Putamen (tissue), 1 donor: ENCODE measurements around the gene MSH2.
"Not testable (repeated sequence)": the region's sequence is repeated elsewhere in the genome, so short reads cannot be mapped to it uniquely, and the experiment has no call there.

Experiments
- DNase-seq: peaks from one replicate; pipeline ENCODE4 v3.0.0-alpha.2; 2016; ENCODE audit warnings: low spot score

The MSH2 gene

GRCh38 chr2:47484396-47484795 is 81.4 kb downstream of the MSH2 start:
- no peak for DNase-seq

- DNase-seq: no peak
These were observed 82.2 kb downstream of the MSH2 start for GRCh38 chr2:47485177-47485576.

- DNase-seq: no peak
These were observed 82.9 kb downstream of the MSH2 start for GRCh38 chr2:47485751-47486300.

- no peak for DNase-seq
These were observed 84.0 kb downstream of the MSH2 start for GRCh38 chr2:47486841-47487497.

- DNase-seq: no peak
These were observed 84.5 kb downstream of the MSH2 start for GRCh38 chr2:47487498-47487875.

- no peak for DNase-seq
These were observed 86.1 kb downstream of the MSH2 start for GRCh38 chr2:47488870-47489584.

GRCh38 chr2:47490406-47490805 is 87.5 kb downstream of the MSH2 start:
- no peak for DNase-seq

- no peak for DNase-seq
These were observed 90.5 kb downstream of the MSH2 start for GRCh38 chr2:47493317-47494035.

GRCh38 chr2:47494267-47495130 is 91.5 kb downstream of the MSH2 start:
- no peak for DNase-seq

GRCh38 chr2:47497843-47498460 is 95.0 kb downstream of the MSH2 start:
- DNase-seq: no peak

- no peak for DNase-seq
These were observed 96.1 kb downstream of the MSH2 start for GRCh38 chr2:47499093-47499492.

- DNase-seq: no peak
These were observed 96.8 kb downstream of the MSH2 start for GRCh38 chr2:47499621-47500309.

GRCh38 chr2:47501374-47502200 is 98.6 kb downstream of the MSH2 start:
- no peak for DNase-seq

GRCh38 chr2:47502498-47502897 is 99.5 kb downstream of the MSH2 start:
- not testable (repeated sequence) for DNase-seq

- no peak for DNase-seq
These were observed 100.6 kb downstream of the MSH2 start for GRCh38 chr2:47503481-47504070.

GRCh38 chr2:47504174-47504810 is 101.3 kb downstream of the MSH2 start:
- no peak for DNase-seq

- DNase-seq: no peak
These were observed 103.1 kb downstream of the MSH2 start for GRCh38 chr2:47506024-47506423.

GRCh38 chr2:47506436-47506835 is 103.5 kb downstream of the MSH2 start:
- DNase-seq: no peak

- no peak for DNase-seq
These were observed 105.1 kb downstream of the MSH2 start for GRCh38 chr2:47508080-47508479.
